Endothelial cell of coronary artery (primary cell): ENCODE results near the gene TFCP2L1. TPM values are rescaled to one million over a fixed set of nuclear protein-coding genes. Genes with fewer than 3 reads are reported as not detected.

ENCODE experiments used
- total RNA-seq: library from RNA; depleted of rRNA; stranded (reverse); fragments of >200 nt; gene quantifications from 2 replicates; pipeline ENCODE4 v1.2.3, GENCODE V29; 2014

Gene TFCP2L1
- total RNA-seq, result under 0.01 TPM in 1 of 2 replicates, not detected in the other

GRCh38 chr2:121284463-121285449 is at the start of gene TFCP2L1:
TFCP2L1 (minus strand) TSS chr2:121285202; CDS start chr2:121285109, 93 bp downstream.

Other genes starting within 250 kb of the TFCP2L1 start
- under 0.01 TPM in 2 replicates for gene RNU4ATAC, start 245.7 kb upstream of the TFCP2L1 start, total RNA-seq